Activated CD4-positive, alpha-beta T cell treated with anti-CD3 and anti-CD28 coated beads for 24 hours (primary cell): ENCODE results near the gene WDR26.
"Not testable (repeated sequence)": the region's sequence is repeated elsewhere in the genome, so short reads cannot be mapped to it uniquely, and the experiment has no call there.

Source experiments
- DNase-seq, 2 donors: peaks; one replicate each; pipeline ENCODE4 v3.0.0-alpha.2; 2020; ENCODE audit warnings: low read depth in 2 of 2

The WDR26 gene

GRCh38 chr1:224434691-224435317, at the start of gene WDR26:
TSS of gene WDR26 (minus strand) at chr1:224434797.
- peak; percentile 64 to 67 for DNase-seq

- DNase-seq: not testable (repeated sequence)
Observed at GRCh38 chr1:224483206-224483605, 48.6 kb upstream of the WDR26 start.

- DNase-seq: no peak
Observed at GRCh38 chr1:224482619-224483018, 48.0 kb upstream of the WDR26 start.

DNA sequence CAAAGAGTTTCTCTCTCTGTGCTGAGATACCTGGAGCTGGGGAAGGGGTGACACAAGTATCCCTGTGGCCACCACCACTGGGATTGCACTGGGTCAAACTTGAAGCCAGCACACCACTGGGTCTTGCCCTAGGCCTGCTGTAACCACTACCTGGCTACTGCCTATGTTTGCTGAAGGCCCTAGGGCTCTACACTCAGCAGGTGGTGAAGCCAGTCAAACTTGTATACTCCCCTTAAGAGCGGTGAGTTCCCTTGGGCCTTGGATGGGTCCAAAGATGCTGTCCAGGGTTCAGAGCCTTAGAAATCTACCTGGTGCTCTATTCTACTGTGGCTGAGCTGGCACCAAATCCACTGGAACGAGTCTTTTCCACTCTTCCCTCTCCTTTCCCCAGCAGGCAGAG, 47.0 kb upstream of the WDR26 start:
- no peak for DNase-seq

DNA sequence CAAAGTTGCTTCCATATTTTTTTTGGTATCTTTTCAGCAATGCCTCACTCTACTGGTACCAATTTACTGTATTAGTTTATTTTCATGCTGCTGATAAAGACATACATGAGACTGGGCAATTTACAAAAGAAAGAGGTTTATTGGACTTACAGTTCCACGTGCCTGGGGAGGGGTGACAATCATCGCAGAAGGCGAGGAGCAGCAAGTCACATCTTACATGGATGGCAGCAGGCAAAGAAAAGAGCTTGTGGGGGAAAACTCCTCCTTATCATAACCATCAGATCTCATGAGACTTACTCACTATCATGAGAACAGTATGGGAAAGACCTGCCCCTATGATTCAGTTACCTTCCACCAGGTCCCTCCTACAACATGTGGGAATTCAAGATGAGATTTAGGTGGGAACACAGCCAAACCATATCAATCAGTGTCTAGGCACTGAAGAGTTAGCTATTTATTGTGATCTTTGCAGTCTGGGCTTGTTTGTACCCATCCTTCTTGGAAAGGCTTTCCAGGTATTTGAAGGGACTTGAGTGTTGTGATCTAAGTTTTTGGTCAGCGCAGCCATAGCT, 46.4 kb upstream of the WDR26 start:
- DNase-seq: not testable (repeated sequence)

- DNase-seq: not testable (repeated sequence)
Observed at GRCh38 chr1:224480200-224480599, 45.6 kb upstream of the WDR26 start.

GRCh38 chr1:224472806-224473205, 38.2 kb upstream of the WDR26 start:
- no peak for DNase-seq

DNA sequence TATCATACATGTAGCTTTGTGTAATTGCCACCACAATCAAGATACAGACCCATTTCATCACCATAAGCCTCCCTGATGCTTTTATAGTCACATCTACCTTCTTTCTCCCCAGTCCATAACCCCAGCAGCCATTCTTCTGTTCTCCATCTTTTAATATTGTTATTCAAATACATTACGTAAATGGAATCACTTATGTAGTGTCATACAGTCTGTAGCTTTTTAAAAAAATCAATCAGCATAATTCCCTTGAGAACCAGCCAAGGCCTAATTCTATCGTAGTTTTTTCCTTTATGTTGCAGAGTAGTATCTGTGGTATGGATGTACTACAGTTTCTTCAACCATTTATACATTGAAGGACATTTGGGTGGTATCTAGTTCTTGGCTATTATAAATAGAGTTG, 31.6 kb upstream of the WDR26 start:
- DNase-seq: no peak

DNA sequence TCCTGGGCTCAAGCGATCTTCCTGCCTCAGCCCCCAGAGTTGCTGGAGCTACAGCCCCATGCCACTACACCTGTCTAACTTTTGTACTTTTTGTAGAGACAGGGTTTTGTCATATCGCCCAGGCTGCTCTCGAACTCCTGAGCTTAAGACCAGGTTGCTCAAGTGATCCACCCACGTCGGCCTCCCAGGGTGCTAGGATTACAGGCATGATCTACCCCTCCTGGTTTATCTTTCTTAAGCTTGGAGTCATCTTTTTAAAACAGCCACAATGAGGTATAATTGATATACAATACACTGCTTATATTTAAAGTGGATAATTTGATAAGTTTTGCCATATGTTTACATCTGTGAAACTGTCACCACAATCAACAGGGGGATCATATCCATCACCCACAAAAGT, 25.4 kb upstream of the WDR26 start:
- DNase-seq: no peak

- DNase-seq: no peak
Observed at GRCh38 chr1:224458996-224459395, 24.4 kb upstream of the WDR26 start.

DNA sequence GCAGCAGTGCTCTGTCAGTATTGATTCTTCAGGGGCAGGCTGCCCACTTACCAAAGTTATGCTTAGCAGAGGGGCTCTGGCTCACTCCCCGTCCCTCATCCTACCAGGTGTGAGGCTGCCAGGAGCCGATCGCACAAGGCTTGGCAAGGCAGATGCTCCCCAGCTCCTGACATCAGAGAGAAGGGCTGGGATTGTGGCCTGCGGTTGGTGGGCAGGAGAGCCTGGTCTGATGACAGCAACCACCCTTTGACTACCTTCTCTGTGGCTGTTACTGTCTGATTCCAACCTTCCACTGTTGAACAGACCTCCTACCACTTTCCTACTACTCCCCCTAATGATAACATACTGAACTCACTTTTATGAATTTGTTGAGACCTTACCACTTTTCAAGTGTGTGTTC, 23.7 kb upstream of the WDR26 start:
- DNase-seq: no peak

DNA sequence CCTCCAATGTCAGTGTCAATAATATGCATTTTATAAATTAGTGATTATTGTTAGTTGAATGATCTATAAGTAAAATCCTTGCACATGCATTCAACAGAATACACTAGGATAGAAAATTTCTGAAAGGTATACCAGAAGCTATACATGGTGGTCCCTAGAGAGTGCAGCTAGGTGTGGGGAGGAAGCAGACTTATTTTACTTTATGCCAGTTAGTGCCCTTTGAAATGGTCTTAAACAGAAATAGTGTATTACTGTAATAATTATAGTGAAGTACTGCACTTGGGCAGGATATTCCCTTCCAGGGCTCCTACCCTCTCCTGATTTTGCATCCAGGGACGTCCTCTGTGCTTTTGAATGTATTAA, 23.2 kb upstream of the WDR26 start:
- no peak for DNase-seq

DNA sequence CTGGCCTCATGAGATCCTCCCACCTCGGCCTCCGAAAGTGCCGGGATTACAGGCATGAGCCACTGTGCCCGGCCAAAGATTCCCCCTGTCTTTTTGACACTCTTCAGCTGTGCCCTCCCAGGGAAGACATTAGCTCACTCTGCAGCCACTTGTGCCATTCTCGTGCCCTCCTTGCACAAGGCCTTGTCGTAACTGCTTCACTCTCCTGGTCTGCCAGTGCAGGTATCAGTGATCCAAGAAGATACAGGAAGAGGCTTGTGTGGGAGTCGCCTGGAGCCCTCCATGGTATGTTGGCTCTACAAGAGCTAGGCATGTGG, 22.0 kb upstream of the WDR26 start:
- DNase-seq: no peak

- no peak for DNase-seq
Observed at GRCh38 chr1:224454402-224455055, 19.9 kb upstream of the WDR26 start.

GRCh38 chr1:224450561-224451350, 16.2 kb upstream of the WDR26 start:
- no peak for DNase-seq

GRCh38 chr1:224450159-224450558, 15.6 kb upstream of the WDR26 start:
- no peak for DNase-seq

GRCh38 chr1:224448453-224449017, 13.9 kb upstream of the WDR26 start:
- DNase-seq: no peak

DNA sequence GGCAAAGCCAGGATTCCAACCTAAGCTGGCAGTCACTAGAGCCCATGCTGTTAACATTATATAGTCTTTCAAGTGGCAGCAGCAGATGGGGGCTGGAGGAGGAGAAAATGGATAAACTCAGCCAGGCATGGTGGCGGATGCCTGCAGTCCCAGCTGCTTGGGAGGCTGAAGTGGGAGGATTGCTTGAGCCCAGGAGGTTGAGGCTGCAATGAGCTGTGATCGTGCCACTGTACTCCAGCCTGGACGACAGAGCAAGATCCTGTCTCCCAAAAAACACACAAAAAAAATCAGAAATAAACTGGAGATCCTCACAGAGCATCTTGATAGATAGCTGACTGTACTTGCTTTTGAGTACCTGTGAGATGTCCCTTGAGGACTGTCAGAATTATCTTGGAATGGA, 13.4 kb upstream of the WDR26 start:
- no peak for DNase-seq

DNA sequence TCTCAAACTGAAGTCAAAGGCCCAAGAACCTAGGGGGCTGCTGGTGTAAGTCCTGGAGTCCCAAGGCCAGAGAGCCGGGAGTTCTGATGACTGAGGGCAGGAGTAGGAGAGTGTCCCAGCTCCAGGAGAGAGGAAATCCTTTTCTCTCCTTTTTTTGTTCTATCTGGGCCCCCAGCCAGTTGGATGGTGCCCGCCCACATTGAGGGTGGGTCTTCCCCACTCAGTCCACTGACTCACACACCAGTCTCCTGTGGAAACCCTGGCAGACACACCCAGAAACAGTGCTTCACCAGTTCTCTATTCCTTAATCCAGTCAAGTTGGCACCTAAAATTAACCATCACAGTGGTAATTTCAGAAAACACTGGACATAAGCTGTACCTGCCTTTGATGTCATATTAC, 12.7 kb upstream of the WDR26 start:
- no peak for DNase-seq

DNA sequence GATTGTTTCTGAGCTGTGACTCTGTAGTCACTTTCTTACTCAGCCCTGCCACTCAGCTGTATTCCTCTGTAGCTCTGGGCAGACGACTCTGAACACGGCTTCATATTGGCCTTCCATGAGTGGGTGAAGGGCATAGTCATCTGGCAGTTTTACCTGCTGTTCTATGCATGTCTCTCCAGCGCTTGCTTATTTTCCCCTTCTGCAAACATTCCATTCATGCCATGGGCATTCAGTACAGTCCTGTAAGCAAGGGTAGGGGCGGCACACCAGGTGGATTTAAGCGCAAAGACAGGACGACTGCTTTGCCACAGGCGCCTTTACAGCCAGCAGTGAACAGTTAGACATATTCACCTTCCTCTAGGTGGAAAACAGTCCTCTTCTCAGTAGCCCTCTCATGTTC, 4.4 kb upstream of the WDR26 start:
- DNase-seq: no peak

DNA sequence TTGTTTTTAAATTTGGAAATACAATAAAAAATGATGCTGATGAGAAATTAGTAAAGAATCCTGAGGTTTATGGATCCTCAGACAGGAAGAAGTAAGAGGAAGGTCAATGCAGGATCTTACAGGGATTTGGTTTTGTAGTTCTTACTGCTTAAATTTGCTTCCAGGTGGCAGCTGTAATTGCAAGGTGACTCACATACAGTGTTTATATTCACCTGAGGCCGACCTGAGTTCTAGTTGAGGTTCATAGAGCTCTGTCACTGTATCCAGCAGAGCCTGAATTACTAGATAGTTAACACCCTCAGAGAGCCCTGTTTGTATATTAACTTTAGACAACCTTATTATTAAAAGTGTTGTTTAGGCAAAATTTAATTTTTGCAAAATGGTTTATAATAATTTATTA, 1.4 kb upstream of the WDR26 start:
- DNase-seq: no peak

GRCh38 chr1:224435318-224435763, 744 bp upstream of the WDR26 start:
- DNase-seq: no peak
